ENCODE results near the gene TCF4. TPM values are rescaled to one million over a fixed set of nuclear protein-coding genes. Genes with fewer than 3 reads are reported as not detected.
A peak's percentile ranks its signal among the peaks of the same experiment; 100 is the strongest.

The TCF4 gene
- total RNA-seq, 1 donor from 2014 or later, result 56.8 TPM

- DNase-seq (ENCODE audit: low spot score, unreplicated experiment), result no peak
- Mint-ChIP-seq H3K36me3 (ENCODE audit: insufficient read depth) (no peaks in the 10 kb centered on the region), H3K27ac (no peak overlapping the region), H3K9me3 (ENCODE audit: low read depth) (no peaks in the 10 kb centered on the region), H3K4me3 (ENCODE audit: low read depth) (no peak overlapping the region), H3K27me3 (peaks cover 13% of the 10 kb centered on the region), H3K4me1 (ENCODE audit: low read depth) (no peaks in the 10 kb centered on the region)
- TF ChIP-seq CTCF (IDR thresholded peaks at IDR 0.05; ENCODE audit: unreplicated experiment), result no peak
Observed at GRCh38 chr18:55593888-55594287, 5.9 kb upstream of the TCF4 start.

- Mint-ChIP-seq H3K27me3 (peaks cover 13% of the 10 kb centered on the region), H3K4me1 (ENCODE audit: low read depth) (peaks cover 2% of the 10 kb centered on the region), H3K36me3 (ENCODE audit: insufficient read depth) (no peaks in the 10 kb centered on the region), H3K4me3 (ENCODE audit: low read depth) (no peak overlapping the region), H3K27ac (no peak overlapping the region), H3K9me3 (ENCODE audit: low read depth) (no peaks in the 10 kb centered on the region)
- no peak for TF ChIP-seq CTCF (IDR thresholded peaks at IDR 0.05; ENCODE audit: unreplicated experiment)
- DNase-seq (ENCODE audit: low spot score, unreplicated experiment), result no peak
Observed at GRCh38 chr18:55592572-55592971, 4.6 kb upstream of the TCF4 start.

- Mint-ChIP-seq H3K4me3 (ENCODE audit: low read depth) (no peak overlapping the region), H3K27ac (no peak overlapping the region), H3K4me1 (ENCODE audit: low read depth) (peaks cover 2% of the 10 kb centered on the region), H3K27me3 (peaks cover 13% of the 10 kb centered on the region), H3K9me3 (ENCODE audit: low read depth) (no peaks in the 10 kb centered on the region), H3K36me3 (ENCODE audit: insufficient read depth) (no peaks in the 10 kb centered on the region)
- no peak for DNase-seq (ENCODE audit: low spot score, unreplicated experiment)
- TF ChIP-seq CTCF (IDR thresholded peaks at IDR 0.05; ENCODE audit: unreplicated experiment), result no peak
Observed at GRCh38 chr18:55592106-55592505, 4.1 kb upstream of the TCF4 start.

DNA sequence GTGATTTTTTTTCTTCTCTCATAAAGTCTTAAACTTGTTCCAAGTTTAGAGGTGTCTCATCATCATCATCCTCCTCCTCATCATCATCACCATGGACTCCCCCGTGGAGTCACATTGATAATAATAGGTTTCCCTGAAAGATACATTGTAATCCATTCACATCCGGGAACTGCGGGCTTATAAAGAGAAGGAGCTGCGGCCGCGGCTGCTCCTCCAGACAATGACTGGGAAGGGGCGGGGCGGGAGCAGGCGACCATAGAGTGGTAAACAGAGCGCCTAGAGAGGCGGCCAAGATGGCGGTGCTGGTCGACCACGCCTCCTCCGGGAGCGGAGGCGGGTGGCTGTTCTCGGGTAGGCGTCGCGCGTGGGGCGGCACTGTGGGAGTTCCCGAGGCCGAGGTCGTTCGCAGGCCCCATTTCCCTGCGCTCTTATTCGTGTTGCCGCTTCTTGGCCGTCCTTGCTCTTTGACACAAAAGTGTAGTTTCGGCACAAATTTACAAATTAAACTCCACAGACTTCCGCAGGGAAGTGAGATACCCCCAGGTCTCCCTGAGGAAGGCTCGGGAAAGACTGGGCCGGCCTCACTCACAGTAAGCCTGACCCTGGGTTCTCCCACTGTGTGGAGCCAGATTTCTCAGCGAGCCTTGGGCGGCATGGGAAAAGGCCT is 1.8 kb upstream of the TCF4 start:
- no peak for TF ChIP-seq CTCF (IDR thresholded peaks at IDR 0.05; ENCODE audit: unreplicated experiment)
- H3K27me3 Mint-ChIP-seq, result peaks cover 4% of the 10 kb centered on the region
- peak overlapping the region; percentile 91 for H3K27ac Mint-ChIP-seq
- peak; percentile 88 for DNase-seq (ENCODE audit: low spot score, unreplicated experiment)
- H3K9me3 Mint-ChIP-seq (ENCODE audit: low read depth), result no peaks in the 10 kb centered on the region
- peaks cover 1% of the 10 kb centered on the region for H3K36me3 Mint-ChIP-seq (ENCODE audit: insufficient read depth)
- peaks cover 20% of the 10 kb centered on the region for H3K4me1 Mint-ChIP-seq (ENCODE audit: low read depth)
- peak overlapping the region; percentile 88 for H3K4me3 Mint-ChIP-seq (ENCODE audit: low read depth)

DNA sequence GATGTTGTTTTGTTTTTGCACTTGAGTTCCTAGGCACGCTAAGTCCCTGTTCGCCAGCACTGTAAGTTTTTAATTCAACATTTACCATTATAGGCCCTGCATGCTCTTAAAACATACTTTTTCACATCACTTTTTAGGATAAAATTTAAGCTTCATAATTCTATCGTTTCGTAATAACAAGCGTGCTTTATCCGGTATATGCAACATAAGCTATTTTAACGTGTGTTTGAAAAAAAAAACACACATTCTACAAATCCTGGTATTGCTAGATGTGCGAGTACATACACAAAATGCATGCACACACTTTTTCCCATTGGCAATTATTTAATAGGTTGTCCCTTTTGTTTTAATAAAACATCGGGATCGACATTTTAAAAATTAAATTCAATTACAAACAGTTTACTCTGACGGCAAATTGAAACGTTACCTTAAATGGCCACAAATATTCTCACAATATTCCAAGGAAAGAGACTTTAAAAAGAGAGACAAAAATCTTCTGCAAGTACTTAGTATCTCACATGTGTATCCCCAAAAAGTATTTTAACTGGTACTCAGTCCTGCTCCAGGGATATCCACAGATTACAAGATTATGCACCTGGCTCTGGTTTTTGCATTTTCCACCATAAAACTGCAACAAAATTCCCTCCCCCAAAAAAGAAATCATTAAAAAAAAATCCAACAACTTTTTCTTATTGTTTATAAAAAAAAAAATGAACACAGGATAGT is 1.0 kb upstream of the TCF4 start:
- Mint-ChIP-seq H3K27me3 (peaks cover under 1% of the 10 kb centered on the region), H3K9me3 (ENCODE audit: low read depth) (no peaks in the 10 kb centered on the region), H3K4me1 (ENCODE audit: low read depth) (peaks cover 20% of the 10 kb centered on the region), H3K27ac (peak overlapping the region; percentile 91), H3K4me3 (ENCODE audit: low read depth) (peak overlapping the region; percentile 88), H3K36me3 (ENCODE audit: insufficient read depth) (peaks cover 1% of the 10 kb centered on the region)
- no peak for TF ChIP-seq CTCF (IDR thresholded peaks at IDR 0.05; ENCODE audit: unreplicated experiment)
- no peak for DNase-seq (ENCODE audit: low spot score, unreplicated experiment)
